HepG2 (cell line): ENCODE results near the gene NDOR1. TPM values are rescaled to one million over a fixed set of nuclear protein-coding genes. Genes with fewer than 3 reads are reported as not detected.

Experiments
- ARID2 ChIP-seq: sonication (generic); formaldehyde crosslinking; IDR thresholded peaks from 2 replicates; pipeline ENCODE4 v1.8.1; 2022; ENCODE audit warnings: mild to moderate bottlenecking, missing genetic modification reagents, borderline replicate concordance
- BATF2 ChIP-seq: sonication (generic); formaldehyde crosslinking; IDR thresholded peaks from 2 replicates; pipeline ENCODE4 v1.8.0; 2022; ENCODE audit warnings: mild to moderate bottlenecking, missing genetic modification reagents, moderate library complexity
- BCL3 ChIP-seq: sonication (generic); formaldehyde crosslinking; IDR thresholded peaks from 2 replicates; pipeline ENCODE4 v1.5.1; 2020; ENCODE audit warnings: mild to moderate bottlenecking, missing genetic modification reagents, moderate library complexity
- CHD4 ChIP-seq: fragments of 200-600 bp; sonication (generic); IDR thresholded peaks from 2 replicates; pipeline ENCODE4 v1.7.0; 2017; ENCODE audit warnings: mild to moderate bottlenecking, low read length, borderline replicate concordance
- DRAP1 ChIP-seq: IDR thresholded peaks from 2 replicates; pipeline ENCODE4 v1.6.1; 2016; ENCODE audit warnings: missing genetic modification reagents, missing compliant biosample characterization
- FIP1L1 ChIP-seq: fragments of 200-400 bp; formaldehyde crosslinking; IDR thresholded peaks from 2 replicates; pipeline ENCODE4 v1.6.1; 2018; ENCODE audit warnings: low read depth, mild to moderate bottlenecking, low read length, moderate library complexity, borderline replicate concordance; ENCODE audit not compliant: insufficient read depth
- HNRNPK ChIP-seq: fragments of 200-400 bp; formaldehyde crosslinking; IDR thresholded peaks from 2 replicates; pipeline ENCODE4 v1.6.1; 2018; ENCODE audit warnings: low read length, low read depth, moderate library complexity, mild to moderate bottlenecking; ENCODE audit not compliant: poor library complexity, severe bottlenecking
- MAF1 ChIP-seq: sonication (generic); formaldehyde crosslinking; IDR thresholded peaks from 2 replicates; pipeline ENCODE4 v1.5.0; 2020; ENCODE audit warnings: missing genetic modification reagents, borderline replicate concordance
- MEIS2 ChIP-seq: sonication (generic); formaldehyde crosslinking; IDR thresholded peaks from 2 replicates; pipeline ENCODE4 v1.9.0; 2021; ENCODE audit warnings: mild to moderate bottlenecking, missing genetic modification reagents
- NFRKB ChIP-seq: fragments of 450-650 bp; IDR thresholded peaks from 2 replicates; pipeline ENCODE4 v1.6.1; 2017
- PCBP2 ChIP-seq: fragments of 200-400 bp; formaldehyde crosslinking; optimal IDR thresholded peaks from 2 replicates; pipeline ENCODE3; 2018; ENCODE audit warnings: low read length, low read depth; ENCODE audit not compliant: poor library complexity, severe bottlenecking
- POLR2AphosphoS5 ChIP-seq: IDR thresholded peaks from 2 replicates; pipeline ENCODE4 v1.6.1; 2012; ENCODE audit warnings: low read depth, low read length
- RBM39 ChIP-seq: fragments of 200-400 bp; formaldehyde crosslinking; IDR thresholded peaks from one replicate; pipeline ENCODE4 v1.6.1; 2018; ENCODE audit warnings: antibody characterized with exemption, mild to moderate bottlenecking, low read depth, low read length; ENCODE audit not compliant: poor library complexity, severe bottlenecking
- SAFB2 ChIP-seq: sonication (generic); formaldehyde crosslinking; IDR thresholded peaks from 2 replicates; pipeline ENCODE4 v1.5.1; 2020; ENCODE audit warnings: missing genetic modification reagents, low read depth, mild to moderate bottlenecking, borderline replicate concordance
- ZBTB3 ChIP-seq: sonication (generic); formaldehyde crosslinking; IDR thresholded peaks from 2 replicates; pipeline ENCODE4 v1.4.0; 2020; ENCODE audit warnings: low read depth, mild to moderate bottlenecking, moderate library complexity, missing genetic modification reagents, borderline replicate concordance
- ZNF3 ChIP-seq: IDR thresholded peaks from 2 replicates; pipeline ENCODE4 v1.7.0; 2017; ENCODE audit warnings: inconsistent platforms
- ZNF34 ChIP-seq: sonication (generic); formaldehyde crosslinking; IDR thresholded peaks from 2 replicates; pipeline ENCODE4 v1.4.0; 2020; ENCODE audit warnings: mild to moderate bottlenecking, missing genetic modification reagents, borderline replicate concordance
- ZNF691 ChIP-seq: sonication (generic); formaldehyde crosslinking; IDR thresholded peaks from 2 replicates; pipeline ENCODE4 v1.4.0; 2020; ENCODE audit warnings: missing genetic modification reagents, low read depth, mild to moderate bottlenecking, borderline replicate concordance
- ZNF766 ChIP-seq: sonication (generic); formaldehyde crosslinking; IDR thresholded peaks from 2 replicates; pipeline ENCODE4 v1.5.0; 2020; ENCODE audit warnings: missing genetic modification reagents, borderline replicate concordance
- polyA plus RNA-seq, 8 experiments: library from polyadenylated mRNA; depleted of rRNA in 3 of 8; stranded (reverse) in 7 of 8; unstranded in 1 of 8; fragments of >200 nt; fragmentation: Illumina TruSeq in 4 of 8; extraction: Trizol in 4 of 8; gene quantifications; 2 replicates each; pipeline versions ENCODE4 v1.2.1 to v1.2.3, GENCODE V29; 2011 to 2016; ENCODE audit warnings: low read depth in 4 of 8, missing spikeins in 1 of 8, mixed read lengths in 1 of 8; ENCODE audit not compliant: insufficient read depth in 1 of 8
- total RNA-seq, 5 experiments: library from RNA; depleted of rRNA; stranded (reverse); fragments of >200 nt; fragmentation: Illumina TruSeq; extraction: Trizol; gene quantifications; 2 replicates each; pipeline ENCODE4 v1.2.3, GENCODE V29; 2016; ENCODE audit warnings: low read depth in 1 of 5
- TF ChIP-seq, protein P1 (sequence below): sonication (generic); formaldehyde crosslinking; IDR thresholded peaks from 2 replicates; pipeline ENCODE4 v1.4.0; 2020; ENCODE audit warnings: mild to moderate bottlenecking, missing genetic modification reagents

NDOR1 gene
- total and polyA plus RNA-seq, 2 of the 13 experiments (the other 11 are each of a cell fraction or from before 2014, with no cell fraction given) = 3.6 to 8.7 TPM

GRCh38 chr9:137188490-137189296 lies 16.8 kb upstream of the NDOR1 start, which contains the start of the genes ANAPC2 and SSNA1 (continued):
- TF ChIP-seq, protein P1, sequence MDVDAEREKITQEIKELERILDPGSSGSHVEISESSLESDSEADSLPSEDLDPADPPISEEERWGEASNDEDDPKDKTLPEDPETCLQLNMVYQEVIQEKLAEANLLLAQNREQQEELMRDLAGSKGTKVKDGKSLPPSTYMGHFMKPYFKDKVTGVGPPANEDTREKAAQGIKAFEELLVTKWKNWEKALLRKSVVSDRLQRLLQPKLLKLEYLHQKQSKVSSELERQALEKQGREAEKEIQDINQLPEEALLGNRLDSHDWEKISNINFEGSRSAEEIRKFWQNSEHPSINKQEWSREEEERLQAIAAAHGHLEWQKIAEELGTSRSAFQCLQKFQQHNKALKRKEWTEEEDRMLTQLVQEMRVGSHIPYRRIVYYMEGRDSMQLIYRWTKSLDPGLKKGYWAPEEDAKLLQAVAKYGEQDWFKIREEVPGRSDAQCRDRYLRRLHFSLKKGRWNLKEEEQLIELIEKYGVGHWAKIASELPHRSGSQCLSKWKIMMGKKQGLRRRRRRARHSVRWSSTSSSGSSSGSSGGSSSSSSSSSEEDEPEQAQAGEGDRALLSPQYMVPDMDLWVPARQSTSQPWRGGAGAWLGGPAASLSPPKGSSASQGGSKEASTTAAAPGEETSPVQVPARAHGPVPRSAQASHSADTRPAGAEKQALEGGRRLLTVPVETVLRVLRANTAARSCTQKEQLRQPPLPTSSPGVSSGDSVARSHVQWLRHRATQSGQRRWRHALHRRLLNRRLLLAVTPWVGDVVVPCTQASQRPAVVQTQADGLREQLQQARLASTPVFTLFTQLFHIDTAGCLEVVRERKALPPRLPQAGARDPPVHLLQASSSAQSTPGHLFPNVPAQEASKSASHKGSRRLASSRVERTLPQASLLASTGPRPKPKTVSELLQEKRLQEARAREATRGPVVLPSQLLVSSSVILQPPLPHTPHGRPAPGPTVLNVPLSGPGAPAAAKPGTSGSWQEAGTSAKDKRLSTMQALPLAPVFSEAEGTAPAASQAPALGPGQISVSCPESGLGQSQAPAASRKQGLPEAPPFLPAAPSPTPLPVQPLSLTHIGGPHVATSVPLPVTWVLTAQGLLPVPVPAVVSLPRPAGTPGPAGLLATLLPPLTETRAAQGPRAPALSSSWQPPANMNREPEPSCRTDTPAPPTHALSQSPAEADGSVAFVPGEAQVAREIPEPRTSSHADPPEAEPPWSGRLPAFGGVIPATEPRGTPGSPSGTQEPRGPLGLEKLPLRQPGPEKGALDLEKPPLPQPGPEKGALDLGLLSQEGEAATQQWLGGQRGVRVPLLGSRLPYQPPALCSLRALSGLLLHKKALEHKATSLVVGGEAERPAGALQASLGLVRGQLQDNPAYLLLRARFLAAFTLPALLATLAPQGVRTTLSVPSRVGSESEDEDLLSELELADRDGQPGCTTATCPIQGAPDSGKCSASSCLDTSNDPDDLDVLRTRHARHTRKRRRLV (CRISPR knock-in tag) = no peak
- no peak for TF ChIP-seq FIP1L1
- no peak for TF ChIP-seq ZBTB3 (CRISPR knock-in tag)
- TF ChIP-seq PCBP2 = no peak
- 0 out of 2 replicates have a peak, but pooled peaks have one; percentile 50 for TF ChIP-seq BATF2 (CRISPR knock-in tag)
- no peak for TF ChIP-seq CHD4
- TF ChIP-seq DRAP1 = peak; percentile 67
- TF ChIP-seq ZNF691 (CRISPR knock-in tag) = no peak; the same call in 1 of the 2 replicates
- TF ChIP-seq RBM39 = peak; percentile 45
- TF ChIP-seq ARID2 = 0 out of 2 replicates have a peak, but pooled peaks have one; percentile 64
- TF ChIP-seq MAF1 (CRISPR knock-in tag) = peak; percentile 63; the same call in 1 of the 2 replicates
- peak; percentile 58 for TF ChIP-seq BCL3
- no peak for TF ChIP-seq ZNF3
- TF ChIP-seq POLR2AphosphoS5 = peak; percentile 72
- TF ChIP-seq ZNF766 (CRISPR knock-in tag) = peak; percentile 45; the same call in 1 of the 2 replicates
- peak; percentile 39 for TF ChIP-seq HNRNPK
- no peak for TF ChIP-seq NFRKB
- TF ChIP-seq MEIS2 = no peak
- no peak; the same call in 1 of the 2 replicates for TF ChIP-seq SAFB2 (CRISPR knock-in tag)
- no peak for TF ChIP-seq ZNF34 (CRISPR knock-in tag)
